A549 (cell line): ENCODE data around the gene GRK5.

ENCODE experiments used
- NFE2L2 ChIP-seq: fragments of 150-350 bp; conservative IDR thresholded peaks from 2 replicates; pipeline ENCODE4 v1.6.1; 2014; ENCODE audit warnings: low read length
- POLR2AphosphoS2 ChIP-seq: conservative IDR thresholded peaks from 2 replicates; pipeline ENCODE4 v1.6.1; 2012; ENCODE audit warnings: low read length, improper control_type of control experiment, inconsistent platforms
- USF2 ChIP-seq: fragments of 450-650 bp; IDR thresholded peaks from 2 replicates; pipeline ENCODE4 v1.6.1; 2014; ENCODE audit warnings: antibody characterized with exemption
- TF ChIP-seq, protein P1 (sequence below): fragments of >200 bp; sonication (Bioruptor Twin); formaldehyde crosslinking; IDR thresholded peaks from 3 replicates; pipeline ENCODE4 v1.5.1; 2016

DNA sequence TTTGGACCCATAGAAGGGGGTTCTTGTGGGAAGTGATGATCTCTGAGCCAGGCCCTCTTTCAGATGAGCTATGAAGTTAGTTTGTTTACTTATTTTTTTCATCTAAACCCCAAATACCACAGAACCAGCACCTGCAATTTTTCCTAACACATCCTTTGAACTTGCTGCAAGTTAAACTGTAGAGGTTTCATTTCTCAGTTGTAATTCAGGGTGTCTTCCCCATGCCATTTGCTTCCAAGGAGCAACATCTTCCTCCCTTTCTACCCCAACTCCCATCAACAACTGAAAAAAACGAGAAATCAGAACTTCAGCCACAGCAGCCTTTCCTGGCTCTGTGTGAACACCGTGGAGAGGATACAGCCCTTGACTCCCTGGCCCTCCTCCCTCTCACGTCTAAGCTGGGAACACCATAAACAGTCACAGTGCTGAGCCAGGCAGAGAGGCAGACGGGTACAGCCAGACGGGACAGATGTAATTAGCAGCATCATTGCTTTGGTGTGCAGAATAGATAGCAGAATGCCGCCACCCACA is 271.5 kb downstream of the GRK5 start:
- TF ChIP-seq NFE2L2 (no peak), POLR2AphosphoS2 (no peak), USF2 (no peak)
- TF ChIP-seq, protein P1, sequence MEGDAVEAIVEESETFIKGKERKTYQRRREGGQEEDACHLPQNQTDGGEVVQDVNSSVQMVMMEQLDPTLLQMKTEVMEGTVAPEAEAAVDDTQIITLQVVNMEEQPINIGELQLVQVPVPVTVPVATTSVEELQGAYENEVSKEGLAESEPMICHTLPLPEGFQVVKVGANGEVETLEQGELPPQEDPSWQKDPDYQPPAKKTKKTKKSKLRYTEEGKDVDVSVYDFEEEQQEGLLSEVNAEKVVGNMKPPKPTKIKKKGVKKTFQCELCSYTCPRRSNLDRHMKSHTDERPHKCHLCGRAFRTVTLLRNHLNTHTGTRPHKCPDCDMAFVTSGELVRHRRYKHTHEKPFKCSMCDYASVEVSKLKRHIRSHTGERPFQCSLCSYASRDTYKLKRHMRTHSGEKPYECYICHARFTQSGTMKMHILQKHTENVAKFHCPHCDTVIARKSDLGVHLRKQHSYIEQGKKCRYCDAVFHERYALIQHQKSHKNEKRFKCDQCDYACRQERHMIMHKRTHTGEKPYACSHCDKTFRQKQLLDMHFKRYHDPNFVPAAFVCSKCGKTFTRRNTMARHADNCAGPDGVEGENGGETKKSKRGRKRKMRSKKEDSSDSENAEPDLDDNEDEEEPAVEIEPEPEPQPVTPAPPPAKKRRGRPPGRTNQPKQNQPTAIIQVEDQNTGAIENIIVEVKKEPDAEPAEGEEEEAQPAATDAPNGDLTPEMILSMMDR: no peak
